HG03442 (cell line): ENCODE data around the gene LAMA3.

Experiments used
- ATAC-seq: cut with Tn5 transposase; IDR thresholded peaks from one replicate; pipeline ENCODE4 v1.9.1; 2021; ENCODE audit warnings: mild to moderate bottlenecking, moderate library complexity; ENCODE audit not compliant: unreplicated experiment

Gene LAMA3

DNA sequence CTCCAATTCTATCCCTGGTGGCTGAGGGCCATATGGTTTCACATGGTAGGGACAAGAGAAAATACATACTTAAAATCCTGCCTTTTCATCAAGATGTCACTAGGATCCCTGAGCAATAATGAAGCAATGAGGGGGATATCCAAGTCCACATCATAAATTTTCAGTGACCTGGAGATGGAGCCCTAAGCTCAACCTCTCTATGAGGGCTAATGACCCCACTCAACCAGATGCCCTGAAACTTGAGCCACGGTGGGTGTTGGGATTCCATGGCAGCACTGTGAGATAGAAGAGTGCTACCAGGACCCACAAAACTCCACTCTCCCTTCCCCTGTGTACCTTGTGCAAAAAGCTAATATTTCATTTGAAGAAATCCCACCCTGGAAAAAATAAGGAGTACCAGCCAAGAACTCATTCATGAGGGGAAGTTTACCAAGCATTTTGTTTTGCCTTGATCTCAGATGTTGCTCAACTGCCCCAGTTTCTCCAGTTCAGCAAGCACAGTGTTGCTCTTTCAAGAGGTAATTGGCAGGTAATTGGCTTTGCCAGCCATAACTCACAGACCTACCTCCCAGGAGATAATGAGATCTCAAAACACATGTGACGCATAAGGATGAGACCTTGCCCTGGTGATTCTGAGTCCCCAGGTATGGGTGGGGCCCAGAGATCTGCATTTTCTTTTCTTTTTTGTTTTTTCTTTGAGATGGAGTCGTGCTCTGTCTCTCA lies 274.4 kb downstream of the LAMA3 start:
- ATAC-seq, result no peak

DNA sequence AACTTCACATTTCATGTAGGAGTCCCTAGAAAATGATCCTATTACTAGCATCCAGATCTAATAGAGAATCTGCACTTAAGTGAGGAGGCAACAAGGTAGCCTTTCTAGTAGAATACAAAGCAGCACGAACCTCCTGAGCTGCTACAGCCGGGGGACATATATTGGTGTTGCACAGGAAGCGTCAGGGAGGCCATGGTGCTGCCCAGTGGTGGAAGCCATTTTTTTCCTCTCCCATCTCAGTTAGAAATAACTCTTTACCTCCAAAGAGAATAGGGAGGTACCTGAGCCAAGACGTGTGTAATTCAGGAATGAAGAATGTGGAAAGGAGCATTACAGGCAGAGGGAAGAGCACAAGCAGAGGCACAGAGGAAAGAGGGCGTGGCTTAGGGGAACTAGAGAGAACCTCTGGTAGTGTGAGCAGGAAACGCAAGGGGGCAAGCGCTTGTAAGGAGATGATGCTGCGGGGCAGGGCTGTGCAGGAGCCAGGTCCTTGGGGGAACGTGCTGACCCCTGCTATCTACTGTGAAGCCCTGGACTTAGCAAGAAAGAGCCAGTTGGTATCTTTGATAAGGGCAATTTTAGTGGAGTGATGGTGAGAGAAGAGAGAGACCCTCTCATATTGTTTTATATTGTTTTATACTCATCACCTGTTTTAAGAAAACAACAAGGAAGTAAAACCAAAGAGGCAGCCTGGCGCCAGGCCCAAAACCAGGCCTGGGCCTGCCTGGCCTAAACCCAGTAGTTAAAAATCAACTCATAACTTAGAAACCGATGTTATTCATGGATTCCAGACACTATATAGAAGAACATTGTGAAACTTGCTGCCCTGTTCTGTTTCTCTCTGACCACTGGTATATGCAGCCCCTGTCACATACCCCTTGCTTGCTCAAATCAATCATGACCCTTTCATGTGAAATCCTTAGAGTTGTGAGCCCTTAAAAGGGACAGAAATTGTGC lies 275.3 kb downstream of the LAMA3 start:
- ATAC-seq, result no peak

DNA sequence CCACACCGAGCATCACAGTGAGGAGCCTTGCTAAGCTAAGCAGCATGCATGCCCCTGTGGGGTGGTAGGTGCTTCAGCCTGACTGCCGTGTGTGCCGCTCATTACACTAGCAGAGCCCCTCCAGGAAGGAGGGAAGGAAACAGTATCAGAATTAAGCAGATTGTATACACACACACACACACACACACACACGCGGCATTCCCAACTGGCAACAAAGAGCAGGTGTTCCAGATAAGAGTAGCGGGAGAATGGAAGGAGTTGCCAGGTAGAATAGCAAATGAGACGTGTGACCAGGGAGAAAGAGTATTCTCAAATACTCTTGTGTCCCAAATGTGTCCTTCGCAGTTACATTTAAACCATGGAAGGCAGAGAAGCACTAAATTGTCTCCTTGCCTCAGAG lies 277.7 kb downstream of the LAMA3 start:
- no peak for ATAC-seq

DNA sequence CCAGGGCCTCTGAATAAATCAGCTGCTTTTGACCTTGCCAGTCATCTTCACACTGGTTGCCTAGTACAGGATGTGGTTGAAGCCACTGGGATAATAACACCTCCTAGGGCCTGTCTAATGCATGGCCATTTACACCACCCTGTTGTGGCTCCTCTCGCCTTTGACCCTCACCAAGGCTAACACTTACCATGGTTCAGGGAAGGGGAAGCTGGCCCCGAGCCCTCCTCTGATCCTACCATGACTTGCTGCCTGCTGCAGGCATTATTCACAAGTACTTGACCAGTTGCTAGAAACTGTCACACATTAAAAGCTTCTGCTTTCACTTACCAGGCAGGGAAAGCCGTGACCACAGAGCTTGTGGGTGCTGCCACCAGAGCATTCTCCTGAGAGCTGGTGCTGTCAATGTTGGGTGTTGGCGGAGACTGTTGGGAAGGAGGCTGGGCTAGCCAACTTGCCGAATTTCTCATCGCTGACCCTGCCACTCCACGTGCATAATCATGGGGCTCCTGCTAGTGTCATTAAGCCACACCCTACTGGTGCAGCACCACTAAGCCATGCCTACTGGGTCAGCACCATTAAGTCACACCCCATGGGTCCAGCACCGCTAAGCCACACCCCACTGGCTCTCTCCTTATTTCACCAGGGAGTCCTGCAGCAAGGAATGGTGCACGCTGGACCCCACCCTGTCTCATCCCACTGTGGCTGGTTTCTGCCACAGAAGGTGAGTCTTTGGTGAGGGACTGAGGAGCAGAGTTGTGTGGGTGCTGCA lies 278.3 kb downstream of the LAMA3 start:
- peak; percentile 57 for ATAC-seq

DNA sequence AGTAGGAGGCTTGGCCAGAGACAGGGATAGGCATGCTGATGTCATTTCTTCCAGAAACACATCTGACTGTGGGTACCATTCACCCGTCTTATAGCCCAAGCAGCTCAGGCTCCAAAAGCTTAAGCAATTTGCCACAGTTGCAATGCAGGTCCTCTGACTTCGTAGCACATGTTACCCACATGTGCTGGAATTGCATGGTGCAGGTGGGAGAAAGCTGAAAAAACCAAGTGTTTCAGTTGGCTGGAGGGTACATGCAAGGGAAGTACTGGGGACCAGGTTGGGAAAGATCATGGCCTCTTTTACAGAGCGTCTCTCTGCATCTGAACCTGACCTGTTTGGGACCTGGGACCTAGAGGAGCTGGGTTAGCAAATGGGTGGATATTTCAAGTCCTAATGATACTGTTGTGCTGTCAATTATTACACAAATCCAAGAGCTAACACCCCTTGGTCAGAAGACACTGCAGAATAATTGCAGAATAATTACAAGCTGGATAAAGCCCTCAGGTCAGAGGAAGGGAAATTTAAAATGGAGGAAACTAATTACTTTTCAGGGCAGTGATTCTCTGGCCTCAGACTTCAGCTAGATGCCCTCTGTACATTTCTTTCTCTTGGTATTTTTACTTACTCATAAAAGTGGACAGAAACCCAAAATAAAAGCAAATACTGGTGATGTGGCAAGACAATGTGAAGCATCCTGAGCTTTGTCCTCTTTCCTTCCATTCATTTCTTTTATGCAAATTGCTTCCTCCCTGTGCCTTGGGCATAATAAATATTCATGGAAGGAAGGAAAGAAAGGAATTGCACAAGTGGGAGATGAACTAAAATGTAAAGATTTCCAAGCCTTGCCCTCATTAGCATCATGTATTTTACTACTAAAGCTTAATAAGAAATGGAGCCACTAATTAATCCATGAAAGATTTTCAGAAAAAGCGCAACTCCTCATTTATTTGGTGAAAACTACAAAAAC lies 279.7 kb downstream of the LAMA3 start:
- no peak for ATAC-seq

DNA sequence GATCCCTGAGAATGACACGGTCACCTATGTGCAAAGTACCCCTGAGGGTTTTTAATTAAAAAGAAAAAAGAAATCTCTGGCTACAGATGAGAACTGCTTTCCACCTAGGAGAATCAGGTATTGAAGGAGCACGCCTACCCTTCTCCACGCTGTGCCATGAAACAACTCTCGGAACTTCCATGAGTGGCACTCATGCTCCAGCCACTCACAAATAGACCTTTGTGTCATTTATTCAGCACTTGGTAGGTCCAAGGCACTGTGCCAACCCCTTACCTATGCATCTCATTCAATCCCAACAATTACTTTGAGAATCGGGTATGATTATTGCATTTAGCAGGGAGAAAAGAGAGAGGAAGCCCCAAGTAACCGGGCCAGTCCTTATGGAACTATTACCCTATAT lies 280.4 kb downstream of the LAMA3 start:
- ATAC-seq, result no peak

DNA sequence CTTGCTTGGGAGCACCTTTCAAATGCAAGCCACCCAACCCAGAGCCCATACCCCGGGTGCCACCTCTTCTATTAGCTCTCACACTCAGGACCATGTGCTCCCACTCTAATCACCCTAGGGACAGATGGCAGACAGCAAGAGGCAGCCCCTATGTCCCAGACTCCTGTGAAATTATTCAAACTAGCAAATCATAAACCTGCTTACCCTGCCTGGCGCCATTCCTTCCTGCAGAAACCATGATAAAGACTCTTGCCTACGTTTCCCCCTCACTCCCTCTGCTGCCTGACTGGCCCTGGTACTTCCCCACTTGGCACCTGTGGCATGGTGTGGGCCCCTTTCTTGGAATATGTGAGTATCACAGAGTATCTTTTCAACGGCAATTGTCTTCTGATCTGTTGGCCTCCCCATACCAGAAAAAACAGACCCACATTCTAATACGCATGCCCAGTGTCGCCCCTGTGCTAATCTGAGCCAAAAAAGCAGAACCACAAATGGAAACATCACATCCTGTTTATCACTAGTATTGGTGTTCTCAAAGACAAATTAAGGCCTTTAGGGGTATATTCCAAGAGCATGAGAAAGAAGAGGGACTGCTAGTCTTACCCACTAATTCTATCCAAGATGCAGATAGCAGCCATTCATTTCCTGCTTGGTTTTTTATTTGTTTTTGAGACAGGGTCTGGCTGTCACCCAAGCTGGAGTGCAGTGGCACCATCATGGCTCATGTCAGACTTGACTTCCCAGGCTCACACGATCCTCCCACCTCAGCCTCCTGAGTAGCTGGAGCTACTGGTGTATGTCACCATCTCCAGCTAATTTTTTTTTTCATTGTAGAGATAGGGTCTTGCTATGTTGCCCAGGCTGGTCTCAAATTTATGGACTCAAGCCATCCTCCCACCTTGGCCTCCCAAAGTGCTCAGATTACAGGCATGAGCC lies 281.2 kb downstream of the LAMA3 start:
- no peak for ATAC-seq

DNA sequence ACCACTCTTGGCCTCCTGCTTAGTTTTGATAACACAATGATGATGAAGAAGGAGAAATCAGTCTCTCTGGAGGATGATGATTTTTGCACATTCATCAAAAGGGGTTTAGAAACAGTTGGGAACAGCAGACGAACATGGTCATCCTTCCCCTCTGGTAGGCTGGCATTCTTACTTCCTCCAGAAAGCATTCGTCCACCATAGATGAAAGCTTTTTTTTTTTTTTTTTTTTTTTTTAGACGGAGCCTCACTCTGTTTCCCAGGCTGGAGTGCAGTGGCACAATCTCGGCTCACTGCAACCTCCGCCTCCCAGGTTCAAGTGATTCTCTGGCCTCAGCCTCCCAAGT lies 281.8 kb downstream of the LAMA3 start:
- ATAC-seq, result no peak

DNA sequence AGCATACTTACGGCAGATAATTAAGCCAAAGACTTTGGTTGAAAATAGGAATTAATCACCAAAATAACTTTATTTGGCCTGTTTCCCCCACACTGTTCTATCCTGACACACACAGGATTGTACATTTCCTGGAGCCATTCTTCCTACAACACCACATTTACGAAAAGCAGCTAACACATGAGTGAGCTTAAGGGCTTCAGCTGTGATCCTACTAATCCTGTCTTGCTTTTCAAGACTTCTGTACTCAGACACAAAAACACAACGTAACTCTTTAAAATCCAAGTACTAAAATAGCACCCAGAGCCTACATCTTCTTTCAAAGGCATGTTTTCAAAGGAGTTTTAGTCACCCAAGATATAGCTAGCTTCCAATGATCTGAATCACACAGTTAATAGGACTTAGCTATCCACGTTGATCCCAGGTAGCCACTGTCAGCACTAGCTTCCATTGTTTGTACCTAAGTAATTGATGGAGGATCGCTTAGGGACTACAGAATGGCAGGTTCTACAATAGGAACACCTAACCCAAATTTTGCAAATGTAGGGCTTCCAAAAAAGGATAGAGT lies 282.5 kb downstream of the LAMA3 start:
- no peak for ATAC-seq

DNA sequence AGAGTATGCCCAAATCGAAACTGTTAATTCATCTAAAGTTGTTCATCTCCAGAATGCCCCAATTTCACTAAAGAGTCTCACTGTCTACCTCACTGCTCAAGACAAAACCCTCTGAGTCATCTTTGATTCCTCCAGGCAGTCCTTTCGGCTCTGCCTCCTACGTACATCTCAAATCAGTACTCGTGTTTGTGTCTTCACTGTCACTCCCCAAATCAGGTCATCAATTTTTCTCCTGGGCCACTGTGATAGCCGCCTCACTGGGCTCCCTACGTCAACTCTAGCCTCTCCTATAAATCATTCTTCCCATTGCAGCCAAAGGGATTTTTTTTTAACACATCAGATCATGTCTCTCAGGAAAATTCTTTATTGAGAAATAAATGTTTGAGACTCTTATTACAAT lies 283.2 kb downstream of the LAMA3 start:
- ATAC-seq, result peak; percentile 89

DNA sequence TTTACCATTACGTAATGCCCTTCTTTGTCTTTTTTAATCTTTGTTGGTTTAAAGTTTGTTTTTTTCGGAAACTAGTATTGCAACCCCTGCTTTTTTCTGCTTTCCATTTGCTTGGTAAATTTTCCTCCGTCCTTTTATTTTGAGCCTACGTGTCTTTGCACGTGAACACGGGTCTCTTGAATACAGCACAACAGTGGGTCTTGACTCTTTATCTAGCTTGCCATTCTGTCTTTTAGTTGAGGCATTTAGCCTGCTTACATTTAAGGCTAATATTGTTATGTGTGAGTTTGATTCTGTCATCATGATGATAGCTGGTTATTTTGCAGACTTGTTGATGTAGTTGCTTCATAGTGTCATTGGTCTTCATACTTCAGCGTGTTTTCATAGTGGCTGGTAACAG lies 287.9 kb downstream of the LAMA3 start:
- no peak for ATAC-seq

DNA sequence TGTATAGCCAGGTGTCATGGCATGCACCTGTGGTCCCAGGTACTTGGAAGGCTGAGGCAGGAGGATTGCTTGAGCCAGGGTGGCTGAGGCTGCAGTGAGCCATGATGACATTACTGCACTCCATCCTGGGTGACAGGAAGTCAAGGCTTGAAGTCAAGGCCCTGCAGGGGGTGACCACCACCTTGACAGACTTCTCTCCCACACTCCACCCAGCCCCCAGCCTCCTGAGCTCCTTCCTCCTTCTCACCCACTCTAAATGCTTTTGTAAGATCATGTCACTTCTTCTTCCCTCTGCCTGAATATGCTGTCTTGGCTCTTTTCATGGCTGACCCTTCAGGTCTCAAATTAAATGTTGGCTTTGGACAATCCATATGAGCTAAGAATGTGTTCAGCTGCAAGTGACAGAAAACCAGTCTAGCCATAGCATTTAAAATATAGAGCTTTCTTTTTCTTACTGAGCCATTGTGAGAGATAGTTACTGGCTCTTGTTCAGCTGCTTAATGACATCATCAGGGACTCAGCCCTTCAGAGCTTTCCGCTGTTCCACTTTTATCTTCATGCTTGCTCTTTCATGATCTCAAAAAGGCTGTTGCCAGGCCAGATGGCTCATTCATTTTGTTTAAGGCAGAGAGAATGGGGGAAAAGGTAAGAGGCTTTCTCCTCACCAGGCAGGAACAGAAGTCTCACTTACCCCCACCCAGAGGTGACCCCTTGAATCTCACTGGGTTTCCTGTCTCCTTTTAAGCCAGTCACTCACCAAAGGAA lies 288.6 kb downstream of the LAMA3 start:
- no peak for ATAC-seq

DNA sequence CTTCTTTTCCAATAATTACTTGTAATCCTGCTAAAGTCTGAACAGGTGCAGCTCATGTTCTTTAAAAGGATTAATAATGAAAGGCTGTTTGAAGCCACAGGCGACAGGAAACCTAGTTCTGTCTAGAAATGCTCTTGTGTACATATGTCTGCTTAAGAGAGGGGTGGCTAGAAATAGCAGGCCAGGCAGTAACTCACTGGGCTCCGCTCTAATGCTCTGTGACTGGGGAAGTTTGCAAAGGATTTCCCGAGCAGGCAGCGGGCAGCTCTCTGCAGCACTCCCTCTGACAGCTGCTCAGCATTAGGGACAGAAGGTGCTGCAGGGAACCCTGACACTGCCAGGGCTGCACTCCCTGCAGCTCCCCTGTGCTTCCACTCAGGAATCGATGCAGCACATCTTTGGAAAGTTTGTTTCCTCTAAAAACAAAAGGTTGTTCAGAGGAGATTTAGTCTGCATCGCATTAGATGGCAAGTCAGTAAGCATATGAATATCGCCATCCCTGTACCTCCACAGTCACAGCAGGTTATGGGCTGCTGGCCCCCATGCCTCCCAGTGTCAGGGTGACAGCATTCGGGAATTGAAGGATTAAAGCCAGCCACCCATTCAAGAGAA lies 292.2 kb downstream of the LAMA3 start:
- ATAC-seq, result peak; percentile 91

DNA sequence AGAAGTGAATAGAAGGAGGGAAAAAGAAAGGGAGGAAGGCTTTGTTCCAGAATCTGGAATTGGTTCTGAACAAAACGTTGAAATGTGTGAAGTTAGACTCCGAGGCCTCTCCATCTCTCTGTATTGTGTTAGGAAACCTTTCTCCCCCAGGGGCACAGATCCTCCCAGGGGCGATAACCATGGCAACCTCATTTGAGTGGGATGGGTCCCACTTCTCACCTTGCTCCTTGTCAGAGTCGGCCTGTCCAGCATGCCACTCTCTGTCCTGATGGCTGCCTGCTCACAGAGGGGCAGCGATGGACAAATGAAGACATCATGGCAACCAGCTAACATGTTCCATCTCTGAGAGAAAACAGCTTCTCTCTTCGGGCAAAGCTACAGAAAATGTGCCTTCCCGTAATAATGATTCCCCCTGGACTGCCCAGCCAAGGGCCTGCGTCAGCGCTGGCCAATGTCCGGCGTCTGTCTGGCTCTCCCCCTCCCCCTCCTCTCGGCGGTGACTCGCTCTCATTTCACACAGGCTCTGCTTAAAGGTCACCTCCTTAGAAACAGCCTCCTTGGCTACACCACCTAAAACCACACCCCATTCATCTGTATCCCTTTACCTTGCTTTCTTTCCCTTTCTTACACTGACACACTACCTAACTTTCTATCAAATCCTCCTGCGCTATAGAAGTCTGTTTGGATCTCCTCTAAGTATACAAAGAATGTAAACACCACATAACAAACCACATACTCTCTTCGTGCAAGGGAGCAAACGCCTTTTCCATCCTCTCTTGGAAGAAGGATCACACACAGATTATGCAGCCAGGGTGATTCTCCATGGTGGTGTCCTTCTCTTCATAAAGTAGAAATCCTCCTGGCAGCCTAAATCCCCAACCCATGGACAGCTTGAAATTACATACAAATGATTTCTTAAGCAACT lies 293.2 kb downstream of the LAMA3 start:
- no peak for ATAC-seq

DNA sequence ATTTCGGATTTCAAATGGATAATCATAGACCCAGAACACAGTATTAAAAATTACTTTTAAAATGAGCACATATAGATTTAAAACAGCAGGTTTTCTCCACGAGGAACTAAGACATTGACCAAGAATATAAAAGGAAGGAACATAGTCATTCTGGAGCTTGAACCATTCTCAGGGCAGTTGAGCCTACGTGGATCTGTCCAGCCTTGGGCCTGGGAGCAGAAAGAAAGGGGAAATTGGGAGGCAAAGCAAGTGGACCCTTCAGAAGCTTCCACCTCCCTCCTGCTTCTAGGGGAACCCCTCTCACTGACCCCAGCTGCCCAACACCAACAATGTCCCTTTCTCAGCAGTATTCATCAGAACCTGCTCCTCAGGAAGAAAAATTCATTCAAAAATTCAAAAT lies 293.9 kb downstream of the LAMA3 start:
- ATAC-seq, result no peak

DNA sequence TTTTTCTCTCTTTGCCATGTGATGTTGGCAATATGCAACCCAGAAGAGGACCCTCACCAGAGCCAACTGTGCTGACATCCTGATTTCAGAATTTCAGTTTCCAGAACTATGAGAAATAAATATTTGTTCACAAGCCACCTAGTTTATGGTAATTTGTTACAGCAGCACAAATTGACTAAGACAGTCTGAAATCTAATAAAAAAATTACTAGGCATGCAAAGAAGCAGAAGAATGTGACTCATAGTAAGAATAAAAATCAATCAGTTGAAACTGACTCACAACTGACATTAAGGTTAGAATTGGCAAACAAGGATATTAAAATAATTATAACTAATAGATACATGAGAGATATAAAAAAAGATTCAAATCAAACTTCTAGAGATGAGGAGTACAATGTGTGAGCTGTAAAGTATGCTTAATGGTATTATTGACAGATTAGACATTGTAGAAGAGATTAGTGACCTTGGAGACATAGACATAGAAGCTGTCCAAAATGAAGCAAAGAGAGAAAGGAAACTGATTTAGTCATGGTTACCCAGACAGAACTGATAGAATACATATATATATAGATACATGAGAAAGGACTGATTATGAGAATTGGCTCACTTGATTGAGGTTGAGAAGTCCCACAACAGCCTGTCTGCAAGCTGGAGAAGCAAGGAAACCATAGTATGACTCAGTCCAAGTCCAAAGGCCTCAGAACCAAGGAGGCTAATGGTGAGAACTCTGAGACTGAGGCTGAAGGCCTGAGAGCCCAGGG lies 297.5 kb downstream of the LAMA3 start:
- peak; percentile 77 for ATAC-seq
